Upper lobe of left lung (tissue), 4 donors: Measurements from ENCODE around the gene NXF3.
"Not testable (repeated sequence)": the region's sequence is repeated elsewhere in the genome, so short reads cannot be mapped to it uniquely, and the experiment has no call there.

Experiments used
- EP300 ChIP-seq, 4 donors: sonication (generic); formaldehyde crosslinking; IDR thresholded peaks; one replicate each; pipeline ENCODE4 v1.5.1; 2017; ENCODE audit warnings: antibody characterized with exemption in 4 of 4, control low read depth in 2 of 4
- POLR2A ChIP-seq, 4 donors: fragments of 450-650 bp; IDR thresholded peaks; one replicate each; pipeline ENCODE4 v1.5.1; 2016 to 2017; ENCODE audit warnings: antibody characterized with exemption in 4 of 4, mild to moderate bottlenecking in 2 of 4
- TF ChIP-seq, protein P1 (sequence below), 6 experiments: fragments of 450-650 bp in 4 of 6; fragments of 200-600 bp in 2 of 6; sonication (generic) in 2 of 6; IDR thresholded peaks; one replicate each; pipeline ENCODE4 v1.5.1; 2016 to 2019; ENCODE audit warnings: antibody characterized with exemption in 6 of 6

DNA sequence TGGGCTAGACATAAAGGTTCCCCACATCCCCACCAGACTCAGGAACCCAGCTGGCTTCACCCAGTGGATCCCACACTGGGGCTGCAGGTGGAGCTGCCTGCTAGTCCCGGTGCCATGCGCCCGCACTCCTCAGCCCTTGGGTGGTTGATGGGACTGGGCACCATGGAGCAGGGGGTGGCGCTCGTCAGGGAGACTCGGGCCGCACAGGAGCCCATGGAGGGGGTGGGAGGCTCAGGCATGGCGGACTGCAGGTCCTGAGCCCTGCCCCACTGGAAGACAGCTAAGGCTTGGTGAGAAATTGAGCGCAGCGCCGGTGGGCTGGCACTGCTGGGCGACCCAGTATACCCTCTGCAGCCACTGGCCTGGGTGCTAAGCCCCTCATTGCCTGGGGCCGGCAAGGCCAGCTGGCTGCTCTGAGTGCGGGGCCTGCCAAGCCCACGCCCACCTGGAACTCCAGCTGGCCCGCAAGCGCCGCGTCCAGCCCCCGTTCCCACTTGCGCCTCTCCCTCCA lies 14.3 kb upstream of the NXF3 start:
- TF ChIP-seq, protein P1, sequence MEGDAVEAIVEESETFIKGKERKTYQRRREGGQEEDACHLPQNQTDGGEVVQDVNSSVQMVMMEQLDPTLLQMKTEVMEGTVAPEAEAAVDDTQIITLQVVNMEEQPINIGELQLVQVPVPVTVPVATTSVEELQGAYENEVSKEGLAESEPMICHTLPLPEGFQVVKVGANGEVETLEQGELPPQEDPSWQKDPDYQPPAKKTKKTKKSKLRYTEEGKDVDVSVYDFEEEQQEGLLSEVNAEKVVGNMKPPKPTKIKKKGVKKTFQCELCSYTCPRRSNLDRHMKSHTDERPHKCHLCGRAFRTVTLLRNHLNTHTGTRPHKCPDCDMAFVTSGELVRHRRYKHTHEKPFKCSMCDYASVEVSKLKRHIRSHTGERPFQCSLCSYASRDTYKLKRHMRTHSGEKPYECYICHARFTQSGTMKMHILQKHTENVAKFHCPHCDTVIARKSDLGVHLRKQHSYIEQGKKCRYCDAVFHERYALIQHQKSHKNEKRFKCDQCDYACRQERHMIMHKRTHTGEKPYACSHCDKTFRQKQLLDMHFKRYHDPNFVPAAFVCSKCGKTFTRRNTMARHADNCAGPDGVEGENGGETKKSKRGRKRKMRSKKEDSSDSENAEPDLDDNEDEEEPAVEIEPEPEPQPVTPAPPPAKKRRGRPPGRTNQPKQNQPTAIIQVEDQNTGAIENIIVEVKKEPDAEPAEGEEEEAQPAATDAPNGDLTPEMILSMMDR (IDR thresholded peaks at IDR 0.05) = not testable (repeated sequence)
- not testable (repeated sequence) for TF ChIP-seq EP300, POLR2A (IDR thresholded peaks at IDR 0.05)
